Hematopoietic multipotent progenitor cell treated with erythropoietin and hydrocortisone succinate and interleukin-3 and kit ligand, for 17 days (in vitro differentiated cells): ENCODE measurements around the gene DYNC1H1.

ENCODE experiments used
- DNase-seq: peaks from one replicate; pipeline ENCODE4 v3.0.0-alpha.2; 2015; ENCODE audit warnings: low spot score

Gene DYNC1H1

DNA sequence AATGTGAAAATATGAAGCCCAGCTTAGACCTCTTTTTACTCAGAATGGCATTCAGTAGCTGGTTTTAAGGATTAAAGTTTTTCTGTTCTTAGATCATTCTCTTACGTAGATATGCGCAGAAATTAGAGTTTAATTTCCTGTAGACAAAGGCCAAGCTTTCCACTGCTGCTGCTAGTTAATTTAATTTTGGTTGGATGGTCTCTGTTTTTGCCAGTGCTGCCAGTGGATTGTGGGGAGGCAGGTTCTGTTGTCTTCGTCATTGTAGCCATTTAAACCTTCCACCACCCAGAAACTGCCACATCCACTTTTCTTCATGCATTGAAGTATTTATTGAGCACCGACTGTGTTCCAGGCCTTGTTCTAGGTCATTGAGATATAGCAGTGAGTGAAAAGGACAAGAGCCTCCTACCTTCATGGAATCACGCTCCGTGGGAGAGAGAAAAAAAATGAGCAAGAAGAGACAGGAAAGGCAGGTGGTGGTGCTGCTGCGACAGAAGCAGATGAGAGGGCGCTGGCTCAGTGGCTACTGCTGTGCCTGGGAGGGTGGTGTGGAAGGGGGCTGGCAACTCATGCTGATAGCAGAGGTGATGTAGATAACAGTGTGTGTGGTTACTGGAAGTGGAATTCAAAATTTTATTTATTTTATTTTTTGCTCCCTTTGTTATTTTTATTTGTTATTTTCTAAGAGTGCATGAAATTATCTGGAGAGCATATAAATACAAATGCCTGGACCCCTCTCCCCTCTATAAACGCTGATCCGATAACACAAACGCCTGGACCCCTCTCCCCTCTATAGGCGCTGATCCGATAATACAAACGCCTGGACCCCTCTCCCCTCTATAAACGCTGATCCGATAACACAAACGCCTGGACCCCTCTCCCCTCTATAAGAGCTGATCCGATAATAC, 33.3 kb downstream of the DYNC1H1 start:
- no peak for DNase-seq

DNA sequence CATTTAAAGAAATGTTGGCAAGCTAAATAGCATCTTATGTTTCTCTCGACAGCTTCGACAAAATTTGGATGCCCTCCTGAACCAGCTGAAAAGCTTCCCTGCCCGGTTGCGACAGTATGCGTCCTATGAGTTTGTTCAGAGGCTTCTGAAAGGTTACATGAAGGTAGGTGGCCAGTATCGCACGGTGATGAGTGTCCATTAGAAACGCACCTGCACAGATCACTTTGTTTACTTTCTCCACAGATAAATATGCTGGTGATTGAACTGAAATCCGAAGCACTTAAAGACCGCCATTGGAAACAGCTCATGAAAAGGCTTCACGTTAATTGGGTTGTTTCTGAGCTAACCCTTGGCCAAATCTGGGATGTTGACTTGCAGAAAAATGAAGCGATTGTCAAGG, 36.5 kb downstream of the DYNC1H1 start:
- no peak for DNase-seq

DNA sequence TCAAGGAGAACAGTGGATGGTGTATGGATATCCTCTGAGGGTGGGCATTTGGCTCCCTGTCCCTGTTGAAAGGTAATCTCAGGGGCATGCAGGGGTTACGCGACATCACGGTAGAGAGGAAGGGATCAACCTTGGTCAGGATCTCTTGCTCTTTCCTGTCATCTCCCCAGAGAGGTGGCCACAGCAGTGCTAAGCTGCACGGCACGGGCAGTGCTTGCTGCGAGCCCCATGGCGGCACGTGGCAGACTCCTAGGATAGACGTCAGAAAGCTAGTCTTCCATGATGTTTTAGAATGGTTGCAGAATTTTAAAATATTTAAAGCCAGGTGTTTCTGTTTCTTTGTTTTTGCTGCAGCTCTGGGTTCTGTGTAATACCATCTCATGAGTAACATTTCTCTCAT, 41.0 kb downstream of the DYNC1H1 start:
- DNase-seq = no peak

DNA sequence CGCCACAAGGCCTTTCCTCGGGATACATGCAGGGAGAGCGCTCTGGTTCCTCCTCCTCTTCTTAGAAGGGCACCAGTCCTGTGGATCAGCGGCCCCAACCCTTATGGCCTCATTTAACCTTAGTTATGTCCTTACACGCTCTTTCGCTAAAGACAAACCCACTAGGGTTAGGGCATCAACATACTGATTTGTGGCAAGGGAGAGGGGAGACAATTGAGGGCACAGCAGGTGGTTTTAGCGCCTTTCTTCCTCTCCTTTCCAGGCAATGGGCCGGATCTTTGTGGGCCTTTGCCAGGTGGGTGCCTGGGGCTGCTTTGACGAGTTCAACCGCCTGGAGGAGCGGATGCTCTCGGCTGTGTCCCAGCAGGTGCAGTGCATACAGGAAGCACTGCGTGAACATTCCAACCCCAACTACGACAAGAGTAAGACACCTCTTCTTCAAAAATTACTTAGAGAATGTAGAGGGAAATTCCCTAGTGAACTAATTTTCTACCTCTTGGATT, 43.6 kb downstream of the DYNC1H1 start:
- no peak for DNase-seq

DNA sequence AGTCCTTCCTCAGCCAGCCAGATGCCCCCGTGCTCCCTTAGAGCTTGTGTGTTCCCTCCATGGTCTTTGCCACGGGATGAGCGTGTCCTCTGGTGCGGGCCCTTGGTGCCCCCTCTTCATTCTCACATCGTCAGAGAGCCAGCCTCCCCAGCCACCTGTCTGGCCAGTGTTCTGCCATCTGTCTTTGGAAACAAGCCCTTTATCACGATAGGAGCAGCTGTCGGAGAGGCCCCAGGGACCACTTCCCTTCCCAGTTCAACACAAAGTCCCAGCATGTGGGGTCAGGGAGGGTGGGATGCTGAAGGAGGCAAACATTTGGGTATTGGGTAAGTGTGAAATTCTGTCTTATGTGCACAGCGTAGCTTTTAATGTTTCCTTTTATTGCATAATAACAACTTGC, 44.5 kb downstream of the DYNC1H1 start:
- DNase-seq = no peak

DNA sequence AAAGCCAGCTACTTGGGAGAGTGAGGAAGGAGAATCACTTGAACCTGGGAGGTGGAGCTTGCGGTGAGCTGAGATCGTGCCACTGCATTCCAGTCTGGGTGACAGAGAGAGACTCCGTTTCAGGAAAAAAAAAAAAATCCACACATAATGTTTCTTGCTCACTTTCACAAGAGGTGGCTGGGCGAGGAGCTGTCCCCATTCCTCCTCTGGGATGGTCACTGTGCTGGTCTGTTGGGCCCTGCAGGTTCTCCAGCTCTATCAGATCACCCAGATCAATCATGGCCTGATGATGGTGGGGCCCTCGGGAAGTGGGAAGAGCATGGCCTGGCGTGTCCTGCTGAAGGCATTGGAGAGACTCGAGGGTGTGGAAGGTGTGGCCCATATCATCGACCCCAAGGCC, 47.3 kb downstream of the DYNC1H1 start:
- no peak for DNase-seq

DNA sequence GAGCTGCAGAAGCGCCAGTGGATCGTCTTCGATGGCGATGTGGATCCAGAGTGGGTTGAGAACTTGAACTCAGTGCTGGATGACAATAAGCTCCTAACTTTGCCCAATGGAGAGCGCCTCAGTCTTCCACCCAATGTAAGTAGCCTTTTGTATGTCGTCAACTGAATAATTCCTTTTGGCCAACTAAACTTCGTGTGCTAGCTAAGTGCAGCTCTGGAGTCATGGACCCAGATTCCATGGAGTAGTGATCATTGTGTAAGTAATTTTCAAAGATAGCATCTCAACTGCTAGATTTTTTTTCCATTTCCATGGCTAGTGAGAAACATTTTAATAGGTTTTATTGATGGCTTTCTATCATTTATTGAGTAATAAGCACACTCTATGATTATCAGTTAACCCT, 48.0 kb downstream of the DYNC1H1 start:
- DNase-seq = no peak

DNA sequence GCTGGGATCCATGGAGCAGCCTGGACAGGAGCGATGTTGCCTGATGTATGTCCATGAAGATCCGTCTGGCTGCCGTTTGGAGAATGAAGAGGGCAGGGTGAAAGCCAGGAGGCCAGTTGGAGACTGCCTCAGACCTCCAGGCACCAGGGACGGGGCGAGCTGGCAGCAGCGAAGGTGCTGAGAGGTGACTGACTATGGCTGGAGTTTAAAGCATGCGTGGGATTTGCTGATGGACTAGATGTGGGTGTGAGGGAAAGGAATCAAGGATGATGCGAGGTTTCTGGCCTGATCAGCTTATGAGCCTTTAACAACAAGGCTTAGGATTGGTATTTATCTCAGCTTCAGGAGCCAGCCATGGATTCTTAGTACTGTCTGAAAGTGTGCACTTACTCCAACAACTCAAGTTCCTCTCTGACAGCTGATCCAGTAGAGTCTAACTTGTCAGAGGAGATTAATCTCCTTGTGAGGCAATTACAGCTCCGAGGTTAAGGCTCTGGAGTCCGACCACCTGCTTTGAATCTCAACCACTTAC, 49.4 kb downstream of the DYNC1H1 start:
- no peak for DNase-seq

DNA sequence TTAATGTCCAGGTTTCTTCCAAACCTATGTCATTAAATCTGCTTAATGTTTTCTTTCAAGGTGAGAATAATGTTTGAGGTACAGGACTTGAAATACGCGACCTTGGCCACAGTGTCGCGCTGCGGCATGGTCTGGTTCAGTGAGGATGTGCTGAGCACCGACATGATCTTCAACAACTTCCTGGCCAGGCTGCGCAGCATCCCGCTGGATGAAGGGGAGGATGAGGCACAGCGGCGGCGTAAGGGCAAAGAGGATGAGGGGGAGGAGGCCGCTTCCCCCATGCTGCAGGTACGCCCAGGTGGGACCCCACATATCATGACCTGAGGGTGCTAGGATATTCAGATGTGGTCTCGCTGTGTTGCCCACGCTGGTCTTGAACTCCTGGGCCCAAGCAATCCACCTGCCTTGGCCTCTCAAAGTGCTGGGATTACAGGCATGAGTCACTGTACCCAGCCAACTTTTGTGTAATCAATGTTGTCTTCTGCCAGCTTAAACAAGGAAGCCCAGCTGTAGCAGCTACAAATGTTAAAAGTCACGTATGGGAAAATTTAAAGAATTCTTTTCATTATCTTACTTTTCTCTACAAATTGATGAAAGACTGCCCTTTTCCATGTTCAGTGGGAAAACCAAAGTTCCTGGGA, 50.8 kb downstream of the DYNC1H1 start:
- no peak for DNase-seq

DNA sequence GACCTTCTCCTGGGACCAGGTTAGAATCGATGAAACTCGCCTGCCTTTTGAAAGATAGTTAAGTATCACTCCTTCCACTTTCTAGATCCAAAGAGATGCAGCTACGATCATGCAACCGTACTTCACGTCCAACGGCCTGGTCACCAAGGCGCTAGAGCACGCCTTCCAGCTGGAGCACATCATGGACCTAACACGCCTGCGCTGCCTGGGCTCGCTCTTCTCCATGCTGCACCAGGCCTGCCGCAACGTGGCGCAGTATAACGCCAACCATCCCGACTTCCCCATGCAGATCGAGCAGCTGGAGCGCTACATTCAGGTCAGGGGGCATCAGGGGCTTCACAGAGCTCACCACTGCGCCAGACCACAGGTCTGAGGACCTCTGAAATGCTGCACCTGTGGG, 51.4 kb downstream of the DYNC1H1 start:
- no peak for DNase-seq

DNA sequence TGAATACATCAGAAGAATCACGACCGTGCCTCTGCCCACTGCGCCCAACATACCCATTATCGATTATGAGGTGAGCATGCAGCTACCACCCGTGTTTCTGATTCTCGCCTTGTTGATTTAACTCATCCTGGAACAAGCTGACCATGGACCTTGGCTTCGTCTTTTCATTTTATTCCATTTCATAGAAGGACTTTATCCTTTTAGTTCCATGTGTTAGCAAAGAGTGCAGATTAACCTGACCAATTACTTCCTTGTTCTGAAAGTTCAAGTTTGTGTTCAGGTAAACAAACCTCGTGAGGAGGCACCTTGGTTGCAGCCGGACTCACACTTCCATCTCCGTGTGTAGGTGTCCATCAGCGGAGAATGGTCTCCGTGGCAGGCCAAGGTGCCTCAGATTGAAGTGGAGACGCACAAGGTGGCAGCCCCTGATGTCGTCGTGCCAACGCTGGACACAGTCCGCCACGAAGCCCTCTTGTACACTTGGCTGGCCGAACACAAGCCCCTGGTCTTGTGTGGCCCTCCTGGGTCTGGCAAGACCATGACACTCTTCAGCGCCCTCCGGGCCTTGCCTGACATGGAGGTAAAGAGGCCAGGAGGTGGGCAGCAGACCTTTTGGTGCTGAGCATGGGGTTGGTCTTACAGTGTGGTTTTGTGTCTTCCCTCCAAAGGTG, 52.2 kb downstream of the DYNC1H1 start:
- no peak for DNase-seq

DNA sequence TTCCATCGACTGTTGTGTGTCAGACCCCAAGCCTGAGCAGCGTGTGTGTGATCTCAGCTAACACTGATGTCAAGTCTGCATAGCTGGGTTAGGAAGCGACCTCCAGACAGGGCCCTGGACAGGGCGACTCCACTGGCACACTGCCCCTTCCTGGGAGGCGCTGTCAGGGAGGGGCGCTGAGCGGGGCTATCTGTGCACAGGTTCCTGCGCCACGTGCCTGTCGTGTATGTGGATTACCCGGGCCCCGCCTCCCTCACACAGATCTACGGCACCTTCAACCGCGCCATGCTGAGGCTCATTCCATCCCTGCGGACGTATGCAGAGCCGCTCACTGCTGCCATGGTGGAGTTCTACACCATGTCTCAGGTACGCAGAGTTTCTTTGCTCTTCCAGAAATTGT, 53.9 kb downstream of the DYNC1H1 start:
- DNase-seq = no peak

DNA sequence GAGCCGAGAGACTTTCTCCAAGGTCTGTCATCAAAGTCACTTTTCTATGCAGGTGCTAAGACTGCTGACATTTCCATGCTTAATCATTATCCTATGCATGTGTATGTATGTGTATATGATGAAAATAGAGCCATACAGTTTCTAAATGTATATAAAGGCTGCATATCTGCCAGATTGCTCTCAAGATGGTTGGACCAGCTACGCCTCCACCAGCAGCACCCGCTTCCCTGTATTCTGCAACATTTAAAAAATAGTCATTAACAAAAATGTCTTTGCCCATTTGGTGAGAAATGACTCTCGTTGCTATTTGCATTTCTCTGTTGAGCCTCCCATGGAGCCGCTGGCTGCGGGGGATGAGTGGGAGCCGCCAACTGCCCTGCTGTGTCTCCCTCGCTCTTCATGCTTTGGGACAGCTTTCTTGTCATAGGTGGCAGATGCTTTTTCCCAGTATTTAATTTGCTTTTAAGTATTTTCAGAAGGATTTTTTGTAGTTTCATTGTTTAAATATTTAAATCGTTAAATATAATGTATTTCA, 54.7 kb downstream of the DYNC1H1 start:
- DNase-seq = no peak

DNA sequence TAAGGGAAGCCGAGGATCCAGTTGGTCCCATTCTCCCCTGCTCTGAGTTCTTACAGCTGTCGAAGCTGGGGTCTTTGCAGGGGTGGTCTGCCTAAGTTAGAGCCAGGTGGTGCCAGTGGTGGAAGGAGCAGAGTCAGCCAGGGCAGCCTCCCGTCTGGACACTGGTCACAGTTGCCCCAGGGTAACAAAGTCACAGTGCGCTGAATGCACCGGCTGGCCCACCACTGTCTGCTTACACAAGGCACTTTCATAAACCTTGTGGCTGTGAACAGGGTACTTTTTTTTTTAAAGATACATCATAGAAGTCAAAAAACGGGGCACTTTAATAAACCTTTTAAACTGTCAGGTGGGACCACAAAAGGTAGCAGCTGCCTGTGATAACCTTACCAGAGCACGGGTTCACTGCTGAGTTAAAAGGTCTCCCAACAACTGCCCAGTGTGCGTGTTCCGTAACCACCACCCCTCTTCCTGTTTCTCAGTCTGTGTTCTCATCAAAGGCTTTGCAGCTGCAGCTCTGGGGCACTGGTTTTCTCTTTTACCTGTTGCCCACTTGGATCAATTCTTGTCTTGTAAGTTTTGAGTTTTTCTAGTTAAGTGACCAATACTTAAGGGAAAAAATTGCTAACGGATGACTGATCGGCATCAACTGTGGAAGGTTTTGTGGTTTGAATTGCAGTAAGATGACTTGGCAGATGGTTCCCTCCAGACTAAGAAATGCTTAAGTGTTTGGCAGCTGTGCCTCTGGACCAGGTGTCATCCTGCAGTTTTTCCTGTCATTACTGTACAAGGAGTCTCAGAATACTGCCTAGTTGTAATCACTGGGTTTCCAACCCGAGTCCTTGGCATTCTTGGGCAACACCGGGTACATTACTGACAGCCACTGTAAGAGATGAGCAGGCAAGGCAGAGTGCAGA, 55.9 kb downstream of the DYNC1H1 start:
- no peak for DNase-seq

DNA sequence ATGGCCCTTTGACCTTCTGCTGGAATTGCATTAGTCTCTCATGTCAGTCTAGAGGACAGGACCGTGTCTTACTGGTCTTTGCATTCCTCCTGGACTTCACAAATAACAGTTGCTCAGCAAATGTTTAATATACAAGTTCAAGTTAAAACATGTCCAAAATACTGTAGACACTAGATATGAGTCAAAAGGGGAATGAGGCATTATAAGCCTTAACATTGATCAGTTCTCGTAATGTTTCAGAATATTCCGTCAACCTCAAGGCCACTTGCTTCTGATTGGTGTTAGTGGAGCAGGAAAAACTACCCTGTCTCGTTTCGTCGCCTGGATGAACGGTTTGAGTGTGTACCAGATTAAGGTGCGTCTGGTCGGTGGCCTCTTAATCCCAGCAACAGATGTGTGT, 62.6 kb downstream of the DYNC1H1 start:
- no peak for DNase-seq

DNA sequence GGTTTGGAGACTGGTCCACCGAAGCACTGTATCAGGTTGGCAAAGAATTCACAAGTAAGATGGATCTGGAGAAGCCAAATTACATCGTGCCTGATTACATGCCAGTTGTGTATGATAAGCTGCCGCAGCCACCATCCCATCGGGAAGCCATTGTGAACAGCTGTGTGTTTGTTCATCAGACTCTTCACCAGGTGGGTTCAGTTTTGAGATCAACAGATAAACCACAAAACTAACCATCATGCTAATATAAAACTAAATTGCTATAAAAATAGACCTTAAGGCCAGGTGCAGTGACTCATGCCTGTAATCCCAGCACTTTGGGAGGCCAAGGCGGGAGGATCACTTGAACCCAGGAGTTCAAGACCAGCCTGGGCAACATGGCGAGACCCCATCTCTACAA, 63.6 kb downstream of the DYNC1H1 start:
- DNase-seq = no peak

DNA sequence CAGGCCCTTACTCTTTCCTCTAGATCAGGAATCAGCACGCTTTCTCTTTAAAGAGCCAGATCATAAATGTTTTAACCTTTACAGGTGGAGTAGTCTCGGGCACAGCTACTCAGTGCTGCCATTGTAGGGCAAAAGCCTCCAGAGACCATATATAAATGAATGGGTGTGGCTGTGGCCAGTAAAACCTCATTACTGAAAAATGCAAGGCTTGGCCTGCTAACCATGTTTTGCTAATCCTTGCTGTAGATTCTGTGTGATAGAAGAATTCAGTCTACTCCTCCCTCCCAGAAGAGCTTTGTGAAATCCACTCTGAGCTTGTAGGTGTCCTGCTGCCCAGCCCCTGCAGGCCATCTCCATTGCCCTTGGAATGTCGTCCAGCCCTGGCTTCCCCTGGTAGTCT, 64.4 kb downstream of the DYNC1H1 start:
- DNase-seq = no peak

DNA sequence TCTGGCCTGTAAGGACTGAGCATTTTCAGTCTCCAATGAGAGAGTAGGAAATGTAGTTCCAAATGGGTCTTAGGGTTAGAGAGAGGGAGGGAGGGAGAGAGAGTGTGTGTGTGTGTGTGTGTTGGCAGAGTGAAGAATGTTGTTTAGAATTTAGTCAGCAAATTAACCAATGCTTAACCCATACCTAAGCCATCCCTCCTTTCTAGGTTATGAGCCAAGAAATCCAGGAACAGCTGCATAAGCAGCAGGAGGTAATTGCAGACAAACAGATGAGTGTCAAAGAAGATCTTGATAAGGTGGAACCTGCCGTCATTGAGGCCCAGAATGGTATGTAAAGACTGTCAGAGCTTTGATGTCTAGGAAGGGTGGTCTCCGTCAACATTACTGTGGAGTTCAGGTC, 65.6 kb downstream of the DYNC1H1 start:
- DNase-seq = no peak

DNA sequence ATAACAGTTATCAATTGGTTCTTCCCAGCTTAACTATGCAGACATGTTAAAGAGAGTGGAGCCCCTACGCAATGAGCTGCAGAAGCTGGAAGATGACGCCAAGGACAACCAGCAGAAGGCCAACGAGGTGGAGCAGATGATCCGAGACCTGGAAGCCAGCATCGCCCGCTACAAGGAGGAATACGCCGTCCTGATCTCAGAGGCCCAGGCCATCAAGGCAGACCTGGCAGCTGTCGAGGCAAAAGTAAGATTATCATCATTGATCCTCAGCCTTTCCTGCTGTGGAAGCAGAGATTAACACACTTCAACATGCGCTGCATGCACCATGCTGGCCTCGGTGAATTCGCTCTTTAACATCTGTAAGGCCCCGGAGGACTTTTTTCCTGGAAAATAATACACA, 68.9 kb downstream of the DYNC1H1 start:
- DNase-seq = no peak

DNA sequence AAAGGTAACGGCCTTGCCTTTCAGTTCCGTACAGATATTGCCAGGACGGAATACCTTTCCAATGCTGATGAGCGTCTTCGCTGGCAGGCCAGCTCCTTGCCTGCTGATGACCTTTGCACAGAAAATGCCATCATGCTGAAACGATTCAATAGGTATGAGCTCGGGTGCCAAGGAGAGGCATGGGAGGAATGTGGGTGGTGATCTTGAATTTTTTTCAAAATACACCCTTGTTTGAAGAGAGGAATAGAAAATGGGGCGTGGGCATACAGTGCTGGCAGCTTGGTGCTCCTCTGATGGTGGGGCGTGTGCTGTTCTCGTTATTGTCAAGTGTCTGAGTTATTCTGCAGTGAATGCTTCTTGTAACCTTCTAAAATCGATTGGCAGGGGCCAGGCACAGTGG, 69.9 kb downstream of the DYNC1H1 start:
- no peak for DNase-seq

DNA sequence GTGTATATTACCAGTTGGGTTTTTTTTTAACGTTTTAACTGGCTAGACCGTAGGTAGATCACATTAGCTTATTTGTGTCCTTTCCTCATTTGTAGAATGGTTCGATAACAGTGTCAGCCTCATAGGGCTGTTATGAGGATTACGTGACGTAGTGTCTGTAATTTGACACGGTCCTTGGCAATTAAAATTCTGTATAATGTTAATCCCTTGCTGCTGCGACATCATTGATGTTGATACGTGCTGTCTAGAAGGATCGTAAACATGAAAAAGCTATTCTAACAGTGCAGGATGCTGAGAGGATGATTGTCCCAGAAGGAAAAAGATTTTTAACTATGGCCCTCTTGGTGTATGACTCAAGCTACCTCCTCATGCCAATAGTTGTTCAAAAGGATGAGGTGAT, 71.5 kb downstream of the DYNC1H1 start:
- DNase-seq = no peak
